Measurements from ENCODE around the gene EPHA4. TPM values are rescaled to one million over a fixed set of nuclear protein-coding genes. Genes with fewer than 3 reads are reported as not detected.

The EPHA4 gene
- total RNA-seq, 1 experiment from 2014 or later = 20.2 TPM

DNA sequence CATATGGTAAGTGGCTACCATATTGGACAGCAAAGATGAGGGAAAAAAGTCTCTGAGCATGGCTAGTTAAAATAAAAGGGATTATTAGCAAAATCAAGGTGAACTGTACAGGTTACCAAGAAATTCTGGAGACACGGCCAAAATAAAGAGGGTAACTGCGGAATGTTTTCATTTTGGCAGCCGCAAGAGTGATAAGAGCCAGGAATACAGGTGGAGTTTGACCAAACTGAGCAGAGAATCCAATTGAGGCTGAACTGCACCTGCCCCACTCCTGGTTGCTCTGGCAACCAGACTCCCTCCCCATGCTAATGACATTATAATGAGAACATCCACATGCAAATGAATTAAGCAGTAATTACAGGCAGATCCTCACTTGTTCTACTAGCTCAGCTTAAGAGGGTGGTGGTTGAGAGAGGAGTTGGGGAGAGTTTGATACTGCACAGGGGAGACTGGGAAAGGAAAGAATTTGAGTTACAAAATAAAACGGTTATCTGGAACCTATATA is 18.8 kb upstream of the EPHA4 start:
- no peaks in the 10 kb centered on the region for H3K36me3 ChIP-seq (replicated peaks; ENCODE audit: control insufficient read depth, insufficient read depth, low read length)
- no peak overlapping the region for H3K4me3 ChIP-seq (ENCODE audit: insufficient read depth, low read depth, low read length)
- no peaks in the 10 kb centered on the region for H3K27me3 ChIP-seq (ENCODE audit: control insufficient read depth, insufficient read depth, low read length)
- DNase-seq = no peak

DNA sequence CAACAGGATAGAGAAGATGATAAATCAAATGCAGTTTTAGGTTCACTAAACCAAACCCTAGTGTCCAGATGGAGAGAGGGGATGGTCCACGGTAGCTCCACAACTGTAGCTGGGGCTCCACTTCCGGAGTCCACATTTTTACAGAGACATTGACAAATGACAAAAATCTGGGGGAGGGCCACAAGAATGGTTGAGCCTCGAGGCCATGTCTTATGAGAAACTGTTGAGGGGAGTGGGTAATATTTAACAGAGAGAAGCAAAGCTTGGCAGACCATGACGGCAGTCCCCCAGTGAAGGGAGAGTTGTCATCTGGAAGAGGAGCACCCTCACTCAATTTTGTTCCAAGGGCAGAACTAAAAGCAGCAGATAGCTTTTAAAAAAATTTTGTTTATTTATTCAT is 17.6 kb upstream of the EPHA4 start:
- no peaks in the 10 kb centered on the region for H3K27me3 ChIP-seq (ENCODE audit: control insufficient read depth, insufficient read depth, low read length)
- H3K4me3 ChIP-seq (ENCODE audit: insufficient read depth, low read depth, low read length) = no peak overlapping the region
- no peak for DNase-seq
- H3K36me3 ChIP-seq (replicated peaks; ENCODE audit: control insufficient read depth, insufficient read depth, low read length) = no peaks in the 10 kb centered on the region

DNA sequence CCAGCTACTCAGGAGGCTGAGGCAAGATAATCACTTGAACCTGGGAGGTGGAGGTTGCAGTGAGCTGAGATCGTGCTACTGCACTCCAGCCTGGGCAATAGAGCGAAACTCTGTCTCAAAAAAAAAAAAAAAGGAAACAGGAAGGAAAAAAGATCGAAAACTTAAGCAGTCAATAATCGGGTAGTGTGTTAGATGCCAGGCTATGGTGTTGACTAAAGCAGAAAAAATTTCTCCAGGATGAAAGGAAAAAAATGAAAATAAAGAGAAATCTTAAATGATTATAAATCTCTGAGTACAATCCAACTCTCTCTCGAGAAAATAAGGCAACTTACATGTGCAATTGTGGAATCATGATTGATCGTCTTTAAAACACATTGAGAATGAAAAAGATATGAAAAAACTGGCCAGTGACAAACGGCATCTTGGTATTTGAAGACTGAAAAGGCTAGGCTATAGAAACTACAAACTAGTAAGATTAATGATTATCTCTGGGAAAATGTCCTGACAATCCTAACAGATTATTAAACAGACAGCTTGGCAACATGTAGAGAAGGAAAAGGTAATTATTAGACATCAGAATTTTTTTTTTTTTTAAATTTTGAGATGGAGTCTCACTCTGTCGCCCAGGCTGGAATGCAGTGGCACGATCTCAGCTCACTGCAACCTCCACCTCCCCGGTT is 16.3 kb upstream of the EPHA4 start:
- DNase-seq = no peak
- Histone ChIP-seq H3K27me3 (ENCODE audit: control insufficient read depth, insufficient read depth, low read length) (no peaks in the 10 kb centered on the region), H3K4me3 (ENCODE audit: insufficient read depth, low read depth, low read length) (no peak overlapping the region), H3K36me3 (replicated peaks; ENCODE audit: control insufficient read depth, insufficient read depth, low read length) (no peaks in the 10 kb centered on the region)

DNA sequence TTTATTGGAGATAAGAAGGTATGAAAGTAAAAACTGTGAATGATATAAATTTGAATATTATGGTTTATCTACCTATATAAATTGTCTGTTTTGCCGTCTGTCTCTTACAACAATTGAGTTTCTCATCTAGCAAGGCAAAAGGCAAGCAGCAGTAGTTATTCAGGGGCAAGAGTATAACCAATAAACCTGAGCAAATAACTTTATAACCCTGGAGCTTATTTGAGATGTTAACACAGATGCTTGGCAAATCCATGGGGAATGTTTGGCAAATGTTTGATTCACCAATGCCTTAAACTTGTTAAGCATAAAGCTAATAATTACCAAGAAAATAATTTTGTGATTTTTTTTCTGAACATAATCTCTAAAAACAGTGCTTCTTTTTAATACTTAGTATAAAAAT is 9.9 kb upstream of the EPHA4 start:
- no peaks in the 10 kb centered on the region for H3K27me3 ChIP-seq (ENCODE audit: control insufficient read depth, insufficient read depth, low read length)
- no peak for DNase-seq
- H3K4me3 ChIP-seq (ENCODE audit: insufficient read depth, low read depth, low read length) = no peak overlapping the region
- no peaks in the 10 kb centered on the region for H3K36me3 ChIP-seq (replicated peaks; ENCODE audit: control insufficient read depth, insufficient read depth, low read length)

DNA sequence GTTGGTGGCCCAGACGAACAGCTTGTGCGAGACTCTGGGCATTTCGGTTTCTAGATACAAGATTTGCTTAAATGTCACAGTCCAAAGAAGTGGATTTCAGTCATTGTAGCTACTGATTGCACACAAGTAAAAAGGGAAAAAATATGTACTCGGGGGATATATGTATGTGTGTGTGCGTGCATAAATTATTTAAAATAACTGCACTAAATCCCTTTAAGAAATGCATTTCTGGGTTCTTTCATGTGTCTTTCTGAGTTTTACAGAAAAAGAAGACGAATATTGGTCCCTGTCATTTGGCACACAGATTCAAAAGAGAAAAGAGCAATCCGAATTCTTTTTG is 2.1 kb upstream of the EPHA4 start:
- H3K36me3 ChIP-seq (replicated peaks; ENCODE audit: control insufficient read depth, insufficient read depth, low read length) = no peaks in the 10 kb centered on the region
- peaks cover 31% of the 10 kb centered on the region for H3K27me3 ChIP-seq (ENCODE audit: control insufficient read depth, insufficient read depth, low read length)
- peak overlapping the region; percentile 59 for H3K4me3 ChIP-seq (ENCODE audit: insufficient read depth, low read depth, low read length)
- DNase-seq = no peak

DNA sequence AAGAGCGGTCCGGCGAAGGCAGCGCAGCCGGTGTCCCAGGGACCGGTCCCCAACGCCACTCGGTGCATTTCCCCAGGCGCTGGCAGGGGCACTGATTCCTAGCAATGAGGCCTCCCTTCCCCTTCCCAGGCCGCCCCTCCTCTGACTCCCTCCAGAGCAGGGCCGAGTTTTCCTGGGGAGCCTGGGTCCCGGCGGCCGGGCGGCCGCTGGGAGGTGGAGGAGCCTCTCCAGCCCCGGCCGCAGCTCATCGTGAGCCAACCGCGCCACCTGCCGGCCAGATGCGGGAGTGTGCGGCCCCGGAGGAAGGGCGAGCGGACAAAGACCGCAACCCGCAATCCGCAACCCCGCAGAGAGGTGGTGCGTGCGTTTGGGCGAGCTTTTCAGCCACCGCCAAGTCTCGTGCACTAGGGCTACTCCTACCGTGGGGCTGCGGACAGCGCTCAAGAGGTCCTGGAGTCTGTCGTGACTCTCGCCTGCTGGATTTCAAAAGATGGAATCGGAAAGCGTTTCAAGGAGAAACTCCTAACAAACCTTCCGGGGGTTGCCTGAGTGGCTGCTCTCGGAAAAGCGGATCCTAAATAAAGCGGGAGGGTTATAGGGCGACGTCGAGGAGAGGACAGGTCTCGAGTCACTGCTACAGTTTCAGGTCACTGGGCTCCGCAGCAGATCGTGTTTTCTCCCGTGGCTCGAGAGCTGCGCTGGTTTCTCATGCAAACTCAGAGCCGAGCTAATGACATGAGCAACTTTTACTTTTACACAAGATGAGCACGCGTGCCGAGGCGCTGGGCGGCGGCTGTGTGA is 1.5 kb upstream of the EPHA4 start:
- Histone ChIP-seq H3K4me3 (ENCODE audit: insufficient read depth, low read depth, low read length) (peak overlapping the region; percentile 59), H3K36me3 (replicated peaks; ENCODE audit: control insufficient read depth, insufficient read depth, low read length) (no peaks in the 10 kb centered on the region), H3K27me3 (ENCODE audit: control insufficient read depth, insufficient read depth, low read length) (peaks cover 32% of the 10 kb centered on the region)
- DNase-seq = peak; percentile 94

DNA sequence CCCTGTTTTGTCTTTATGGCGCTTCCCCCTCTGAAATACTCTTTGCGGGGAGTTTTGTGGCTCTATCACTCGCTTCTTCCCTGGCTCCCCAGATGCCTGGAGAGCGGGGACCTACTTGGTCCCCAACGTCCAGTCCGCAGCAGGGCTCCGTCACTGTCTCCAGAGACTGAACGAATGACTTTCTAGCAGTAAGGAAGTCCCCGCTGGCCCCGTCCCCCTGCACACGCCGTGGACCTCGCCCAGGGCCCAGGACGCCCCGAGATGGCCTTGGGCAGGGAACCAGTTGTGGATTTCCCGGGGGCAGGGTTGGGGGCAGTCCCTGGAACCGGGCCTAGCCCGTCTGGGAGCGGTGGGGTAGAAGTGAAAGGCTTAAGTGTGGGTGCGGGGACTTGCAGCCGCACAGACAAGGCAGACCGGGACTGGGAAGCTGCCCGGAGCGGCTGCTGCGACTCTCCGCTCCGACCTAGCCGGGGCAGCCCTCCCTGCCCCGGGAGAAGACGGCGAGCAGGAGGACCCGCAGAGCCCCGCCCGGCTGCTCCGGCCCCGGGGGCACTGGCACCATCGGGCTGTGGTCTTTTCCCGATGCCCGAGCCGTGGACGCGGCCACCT is 821 bp upstream of the EPHA4 start:
- peak overlapping the region; percentile 59 for H3K4me3 ChIP-seq (ENCODE audit: insufficient read depth, low read depth, low read length)
- peaks cover 36% of the 10 kb centered on the region for H3K27me3 ChIP-seq (ENCODE audit: control insufficient read depth, insufficient read depth, low read length)
- peak; percentile 77 for DNase-seq
- H3K36me3 ChIP-seq (replicated peaks; ENCODE audit: control insufficient read depth, insufficient read depth, low read length) = no peaks in the 10 kb centered on the region

DNA sequence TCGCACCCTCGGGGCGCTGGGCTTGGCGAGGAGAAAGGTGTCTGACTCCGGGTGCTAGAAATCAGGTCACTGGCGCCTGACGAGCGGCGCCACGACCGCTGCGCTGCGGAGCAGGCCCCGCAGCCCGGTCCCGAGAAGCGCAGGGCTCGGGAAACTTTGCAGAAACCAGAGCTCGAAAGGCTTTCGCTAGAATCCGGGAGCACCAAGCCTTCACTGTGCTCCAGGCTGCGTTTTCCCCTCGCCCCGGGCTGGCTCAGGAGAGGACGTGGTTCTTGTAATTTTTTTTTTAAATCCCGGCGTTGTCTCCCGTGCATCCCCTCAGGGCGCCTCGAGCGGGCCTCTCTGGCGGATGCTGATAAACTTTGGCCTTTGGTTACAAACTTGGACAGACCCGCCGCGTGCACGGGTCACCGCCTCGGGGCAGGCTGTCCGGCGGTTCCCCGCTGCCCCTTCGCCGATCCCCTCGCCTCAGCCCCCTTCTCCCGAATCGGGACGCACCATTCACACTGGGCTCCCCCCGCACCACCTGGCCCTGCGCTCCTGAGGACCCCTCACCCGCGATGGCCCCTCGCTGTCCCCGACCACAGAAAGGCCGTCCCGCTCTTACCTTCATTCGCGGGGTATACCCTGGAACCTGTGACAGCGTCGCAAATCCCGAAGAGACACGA is 419 bp downstream of the EPHA4 start:
- peaks cover 37% of the 10 kb centered on the region for H3K27me3 ChIP-seq (ENCODE audit: control insufficient read depth, insufficient read depth, low read length)
- DNase-seq = peak; percentile 67

DNA sequence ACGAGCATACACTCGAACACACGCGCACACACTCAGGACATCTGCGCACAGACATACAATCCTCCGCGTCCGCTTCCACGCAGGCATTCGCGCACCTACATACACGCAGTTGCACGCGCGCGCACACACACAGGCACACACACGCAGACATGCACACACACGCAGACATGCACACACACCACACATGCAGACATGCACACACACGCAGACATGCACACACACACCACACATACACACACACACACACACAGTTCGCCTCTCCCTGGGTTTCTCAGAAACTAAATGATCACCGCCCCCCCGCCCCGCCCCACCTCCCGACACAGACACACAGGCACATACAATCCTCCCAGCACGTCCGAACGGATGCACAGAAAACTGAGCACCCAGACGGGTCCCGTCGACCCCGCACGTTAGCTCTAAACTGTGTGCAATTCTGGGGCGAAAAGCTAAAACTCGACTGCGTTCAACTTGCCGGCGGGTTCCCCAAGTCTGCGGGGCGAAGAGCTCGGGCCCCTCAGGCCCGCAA is 1.0 kb downstream of the EPHA4 start:
- no peaks in the 10 kb centered on the region for H3K36me3 ChIP-seq (replicated peaks; ENCODE audit: control insufficient read depth, insufficient read depth, low read length)
- H3K27me3 ChIP-seq (ENCODE audit: control insufficient read depth, insufficient read depth, low read length) = peaks cover 37% of the 10 kb centered on the region
- no peak for DNase-seq

More for the DNA sequence above, 419 bp downstream of the EPHA4 start:
- Histone ChIP-seq H3K36me3 (replicated peaks; ENCODE audit: control insufficient read depth, insufficient read depth, low read length) (no peaks in the 10 kb centered on the region), H3K4me3 (ENCODE audit: insufficient read depth, low read depth, low read length) (peak overlapping the region; percentile 67)

DNA sequence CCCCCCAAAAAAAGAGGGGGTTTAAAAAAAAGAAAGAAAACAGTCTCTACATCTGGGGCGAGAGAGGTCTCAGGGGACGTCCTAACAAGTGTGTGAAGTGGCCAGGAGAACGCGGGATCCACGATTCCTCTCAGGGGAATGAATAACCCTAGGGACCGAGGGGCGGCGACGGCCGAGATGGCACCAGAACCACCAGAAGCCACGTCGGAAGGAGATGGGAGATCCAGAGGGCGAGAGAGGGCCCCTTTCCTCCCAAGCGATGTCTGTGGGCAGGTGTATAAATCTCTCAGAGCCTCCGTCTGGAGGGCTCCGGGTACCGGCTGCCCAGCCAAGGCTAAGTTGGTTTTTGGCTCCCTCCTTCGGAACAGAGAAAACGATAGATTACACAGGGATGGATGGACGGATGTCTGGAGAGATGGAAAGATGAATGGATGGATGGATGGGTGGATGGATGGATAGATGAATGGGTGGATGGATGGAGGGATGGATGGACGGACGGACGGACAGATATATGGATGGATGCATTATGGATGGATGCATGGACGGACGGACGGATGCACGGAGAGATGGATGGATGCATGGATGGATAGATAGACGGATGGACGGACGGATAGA is 1.7 kb downstream of the EPHA4 start:
- Histone ChIP-seq H3K36me3 (replicated peaks; ENCODE audit: control insufficient read depth, insufficient read depth, low read length) (no peaks in the 10 kb centered on the region), H3K4me3 (ENCODE audit: insufficient read depth, low read depth, low read length) (peak overlapping the region; percentile 67), H3K27me3 (ENCODE audit: control insufficient read depth, insufficient read depth, low read length) (peaks cover 37% of the 10 kb centered on the region)
- peak; percentile 45 for DNase-seq

More for the DNA sequence above, 1.0 kb downstream of the EPHA4 start:
- peak overlapping the region; percentile 67 for H3K4me3 ChIP-seq (ENCODE audit: insufficient read depth, low read depth, low read length)

DNA sequence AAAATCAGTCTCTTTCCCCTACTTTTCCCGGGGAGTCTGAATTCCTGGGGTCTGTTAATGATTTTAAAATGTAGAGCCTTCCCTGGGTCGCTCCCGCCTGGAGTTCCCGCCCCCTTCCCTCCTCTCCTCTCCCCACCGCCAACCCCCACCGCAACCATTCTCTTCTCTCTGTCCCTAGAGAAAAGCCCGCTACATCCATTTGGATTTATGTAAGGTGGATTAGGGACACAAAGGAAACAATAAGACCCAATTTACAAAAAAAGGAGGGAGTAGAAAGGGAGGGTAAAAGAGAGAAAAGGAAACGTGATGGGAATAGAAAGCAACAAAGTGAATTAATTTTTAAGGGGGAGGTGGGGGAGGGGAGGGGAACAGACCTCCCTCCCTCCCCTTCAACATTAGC is 2.2 kb downstream of the EPHA4 start:
- peaks cover 37% of the 10 kb centered on the region for H3K27me3 ChIP-seq (ENCODE audit: control insufficient read depth, insufficient read depth, low read length)
- DNase-seq = peak; percentile 58

DNA sequence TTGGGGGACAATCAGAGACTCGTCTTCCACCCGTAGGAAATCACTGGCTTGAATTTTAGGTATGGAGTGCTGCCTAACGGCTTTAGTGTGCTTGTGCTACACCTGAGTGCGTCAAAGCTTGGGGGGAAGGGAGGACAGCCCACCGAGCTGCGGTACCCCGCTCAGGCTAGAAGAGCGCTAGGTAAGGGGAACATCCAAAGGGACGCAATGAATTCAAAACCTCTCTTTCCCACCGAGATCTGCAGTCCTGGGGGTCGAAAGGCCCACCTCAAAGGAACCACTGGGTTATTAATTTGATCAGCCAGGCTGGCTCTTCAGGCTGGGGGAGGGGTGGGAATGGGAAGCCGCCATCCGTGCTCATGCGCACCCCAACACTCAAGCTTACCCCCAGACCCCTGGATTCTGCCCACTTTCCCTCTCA is 2.7 kb downstream of the EPHA4 start:
- peak; percentile 51 for DNase-seq
- H3K36me3 ChIP-seq (replicated peaks; ENCODE audit: control insufficient read depth, insufficient read depth, low read length) = no peaks in the 10 kb centered on the region
- peaks cover 33% of the 10 kb centered on the region for H3K27me3 ChIP-seq (ENCODE audit: control insufficient read depth, insufficient read depth, low read length)
- peak overlapping the region; percentile 67 for H3K4me3 ChIP-seq (ENCODE audit: insufficient read depth, low read depth, low read length)

More for the DNA sequence above, 2.2 kb downstream of the EPHA4 start:
- Histone ChIP-seq H3K36me3 (replicated peaks; ENCODE audit: control insufficient read depth, insufficient read depth, low read length) (no peaks in the 10 kb centered on the region), H3K4me3 (ENCODE audit: insufficient read depth, low read depth, low read length) (peak overlapping the region; percentile 67)

DNA sequence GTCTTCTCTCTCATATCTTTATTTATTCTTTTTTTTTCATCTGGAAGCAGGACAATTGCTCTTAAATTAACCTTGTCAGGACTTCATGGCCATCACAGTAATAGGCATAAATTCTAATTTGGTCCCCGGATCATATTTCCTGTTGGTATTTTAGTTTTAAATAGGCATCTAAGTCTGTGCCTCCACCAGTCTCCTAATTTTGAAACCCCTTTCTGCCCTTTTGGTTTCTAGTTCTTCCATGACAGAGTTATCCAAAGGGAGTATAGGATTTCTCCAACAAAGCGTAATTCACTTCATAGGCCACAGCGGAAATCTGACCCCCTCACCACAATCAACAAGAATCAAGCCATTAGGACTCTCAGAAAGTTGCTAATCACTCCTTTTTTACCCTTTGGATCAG is 3.8 kb downstream of the EPHA4 start:
- no peak for DNase-seq
- Histone ChIP-seq H3K27me3 (ENCODE audit: control insufficient read depth, insufficient read depth, low read length) (peaks cover 31% of the 10 kb centered on the region), H3K36me3 (replicated peaks; ENCODE audit: control insufficient read depth, insufficient read depth, low read length) (no peaks in the 10 kb centered on the region), H3K4me3 (ENCODE audit: insufficient read depth, low read depth, low read length) (no peak overlapping the region)

DNA sequence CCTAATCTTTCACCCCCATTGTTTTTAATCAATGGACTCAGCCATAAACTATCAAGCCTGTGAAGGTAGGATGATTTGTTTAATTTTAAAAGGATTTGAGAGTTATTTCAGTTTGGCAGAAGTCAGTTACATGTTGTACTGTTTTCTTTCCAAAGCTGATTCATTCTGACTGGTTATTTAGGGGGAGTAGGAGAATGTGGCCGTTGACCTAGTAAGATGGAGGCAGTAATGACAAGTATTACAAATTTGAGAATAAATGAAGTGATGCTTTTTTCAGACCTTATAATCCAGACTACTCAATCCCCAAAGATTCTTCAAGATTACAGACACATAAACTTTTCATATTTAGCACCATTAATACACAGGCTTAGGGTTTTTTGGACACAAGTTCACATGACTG is 4.3 kb downstream of the EPHA4 start:
- Histone ChIP-seq H3K27me3 (ENCODE audit: control insufficient read depth, insufficient read depth, low read length) (peaks cover 29% of the 10 kb centered on the region), H3K36me3 (replicated peaks; ENCODE audit: control insufficient read depth, insufficient read depth, low read length) (no peaks in the 10 kb centered on the region), H3K4me3 (ENCODE audit: insufficient read depth, low read depth, low read length) (no peak overlapping the region)
- DNase-seq = no peak
